Activated T-cell treated with anti-CD3 and anti-CD28 coated beads, Interleukin-2, amount 50 U/mL, for 1 hour (primary cell): ENCODE results near the gene CEP104.

Source experiments
- DNase-seq: peaks from one replicate; pipeline ENCODE4 v3.0.0-alpha.2; 2020

CEP104 gene

DNA sequence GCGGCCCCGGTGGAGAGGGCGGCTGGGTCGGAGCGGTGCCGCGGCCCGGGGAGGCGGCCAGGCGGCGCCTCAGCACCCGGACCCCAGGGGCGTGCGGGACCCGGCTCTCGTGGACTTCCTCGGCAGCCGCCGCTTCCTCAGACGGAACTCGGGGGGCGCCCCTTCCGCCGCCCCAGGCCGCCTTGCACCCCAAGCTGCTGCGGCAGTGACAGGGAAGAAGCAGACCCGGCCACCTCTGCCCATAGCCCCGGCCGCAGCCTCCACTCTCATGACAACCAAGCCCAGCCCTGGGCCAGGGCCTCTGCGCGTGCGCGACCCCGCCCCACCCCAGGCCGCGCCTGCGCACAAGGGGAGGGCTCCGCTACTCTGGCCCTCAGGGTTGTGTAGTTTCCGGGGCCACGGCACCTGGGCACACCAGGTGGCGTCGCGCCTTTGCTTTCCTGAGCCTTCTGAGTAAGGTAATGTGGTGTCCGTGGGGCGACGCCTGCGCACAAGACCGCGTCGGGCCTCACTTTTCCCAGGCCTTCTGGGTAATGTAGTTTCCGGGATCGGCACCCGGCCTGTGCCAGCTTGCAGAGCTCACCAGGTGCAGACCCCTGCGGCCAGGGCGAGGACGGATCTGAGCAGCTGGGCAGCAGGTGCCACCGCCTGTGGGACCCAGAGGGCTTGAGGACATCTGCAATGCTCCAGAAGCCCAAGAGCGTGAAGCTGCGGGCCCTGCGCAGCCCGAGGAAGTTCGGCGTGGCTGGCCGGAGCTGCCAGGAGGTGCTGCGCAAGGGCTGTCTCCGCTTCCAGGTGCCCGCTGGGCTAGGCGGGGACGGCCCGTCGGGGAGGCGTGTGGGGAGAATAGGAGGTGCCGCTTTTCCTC is at the start of gene CEP104, which contains the start of gene DFFB:
TSS of gene CEP104 (minus strand) at position 289 of the 868 bp plus-strand sequence. CDS start 4,804 bp downstream, outside the sequence.
TSS of gene DFFB (plus strand) at position 554 of the 868 bp plus-strand sequence. CDS start at position 682, 128 bp downstream.
- peak; percentile 99 for DNase-seq

GRCh38 chr1:3906672-3907020 is 49.6 kb upstream of the CEP104 start:
- peak; percentile 8 for DNase-seq

- DNase-seq, result peak; percentile 15
These were observed 49.1 kb upstream of the CEP104 start for GRCh38 chr1:3905953-3906671.

- no peak for DNase-seq
These were observed 48.4 kb upstream of the CEP104 start for GRCh38 chr1:3905266-3905952.

GRCh38 chr1:3904843-3905185 is 47.8 kb upstream of the CEP104 start:
- DNase-seq, result no peak

GRCh38 chr1:3904006-3904842 is 47.2 kb upstream of the CEP104 start:
- no peak for DNase-seq

- DNase-seq, result no peak
These were observed 46.4 kb upstream of the CEP104 start for GRCh38 chr1:3903141-3904005.

GRCh38 chr1:3902571-3903091 is 45.6 kb upstream of the CEP104 start:
- peak; percentile 43 for DNase-seq

DNA sequence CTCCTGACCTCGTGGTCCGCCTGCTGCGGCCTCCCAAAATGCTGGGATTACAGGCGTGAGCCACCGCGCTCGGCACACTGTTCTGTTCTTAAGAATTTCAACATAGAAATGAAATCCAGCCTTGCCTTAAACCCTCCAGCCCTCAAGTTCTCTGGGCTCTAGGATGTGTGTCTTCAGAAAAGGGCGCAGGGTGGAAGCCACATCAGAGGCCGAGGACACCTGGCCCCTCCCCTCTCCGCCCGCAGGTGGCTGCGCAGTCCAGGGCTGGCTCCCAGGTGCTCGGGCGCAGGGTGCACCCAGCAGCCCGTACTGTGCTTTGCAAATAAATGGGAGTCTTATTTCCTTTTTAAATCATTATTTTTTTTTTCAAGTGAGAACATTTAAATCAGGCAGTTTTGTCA is 45.1 kb upstream of the CEP104 start:
- peak; percentile 47 for DNase-seq

GRCh38 chr1:3900969-3901529 is 44.0 kb upstream of the CEP104 start:
- DNase-seq, result peak; percentile 77

DNA sequence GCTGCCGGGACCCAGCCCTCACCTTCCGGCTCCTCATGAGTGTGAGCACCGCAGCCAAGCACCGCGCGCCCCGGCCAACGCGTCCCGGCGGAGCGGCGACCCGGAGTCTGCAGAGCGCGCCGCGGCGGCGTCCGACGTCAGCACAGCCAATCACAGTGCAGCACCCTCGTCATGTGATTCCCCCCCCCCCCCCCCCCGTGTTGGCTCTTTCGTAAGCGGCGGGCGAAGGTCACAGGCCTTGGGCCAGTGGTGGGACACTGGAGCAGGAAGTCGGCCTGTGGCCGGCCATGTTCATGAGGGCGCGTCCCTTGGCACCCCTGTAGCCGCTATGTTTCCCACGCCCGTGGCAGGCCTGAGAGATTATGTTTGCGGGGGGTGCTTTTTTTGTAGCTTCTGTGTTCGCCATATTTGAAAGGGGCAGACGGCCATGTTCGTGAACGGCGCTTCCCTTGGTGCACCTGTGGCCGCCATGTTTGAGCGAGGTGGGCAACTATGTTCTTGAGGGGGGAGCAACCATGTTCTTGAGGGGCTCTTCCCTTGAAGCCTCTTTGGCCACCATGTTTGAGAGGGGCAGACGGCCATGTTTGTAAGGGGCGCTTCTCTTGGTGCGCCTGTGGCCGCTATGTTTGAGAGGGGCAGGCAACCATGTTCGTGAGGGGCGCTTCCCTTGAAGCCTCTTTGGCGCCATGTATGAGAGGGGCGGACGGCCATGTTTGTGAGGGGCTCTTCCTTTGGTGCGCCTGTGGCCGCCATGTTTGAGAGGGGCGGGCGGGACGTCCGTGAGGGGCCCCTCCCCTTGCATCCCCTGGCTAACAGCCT is 43.3 kb upstream of the CEP104 start, which contains the start of gene C1orf174:
TSS of gene C1orf174 (minus strand) at position 123 of the 819 bp plus-strand sequence. CDS start at position 37, 86 bp downstream.
- DNase-seq, result peak; percentile 92

- no peak for DNase-seq
These were observed 42.7 kb upstream of the CEP104 start for GRCh38 chr1:3899754-3900149.

DNA sequence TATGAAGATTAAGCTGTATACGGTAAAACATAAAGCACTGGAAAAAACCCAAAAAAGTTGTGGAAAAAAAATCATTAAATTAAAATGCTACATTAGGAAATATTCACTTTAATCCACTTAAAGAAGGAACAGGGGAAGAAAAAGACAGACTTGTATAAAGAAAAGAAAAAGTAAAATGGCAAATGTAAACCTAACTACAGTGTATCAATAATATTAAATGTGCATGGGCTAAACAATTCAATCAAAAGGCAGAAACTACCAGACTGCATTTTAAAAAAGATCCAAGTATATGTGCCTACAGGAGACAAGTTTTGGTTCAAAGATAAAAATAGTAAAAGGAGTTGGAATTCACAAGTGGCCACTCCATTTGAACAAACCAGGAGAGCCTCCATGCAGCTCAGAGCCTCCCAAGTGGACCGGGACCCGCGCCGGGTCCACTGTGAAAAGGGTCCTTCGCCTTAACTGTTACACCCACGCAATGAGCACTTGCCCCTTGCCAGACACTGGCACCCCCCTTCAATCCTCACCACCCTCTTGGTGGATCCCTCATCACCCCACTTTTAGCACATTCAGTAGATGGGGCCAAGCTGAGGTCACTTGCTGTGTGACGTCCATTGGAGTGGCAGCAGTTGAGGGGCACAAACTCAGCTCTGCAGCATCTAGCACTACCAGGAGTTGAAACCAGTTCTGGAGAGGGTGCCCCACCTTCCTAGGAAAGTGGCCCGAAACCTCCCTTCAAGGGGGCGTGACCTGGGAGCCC is 42.2 kb upstream of the CEP104 start:
- no peak for DNase-seq

DNA sequence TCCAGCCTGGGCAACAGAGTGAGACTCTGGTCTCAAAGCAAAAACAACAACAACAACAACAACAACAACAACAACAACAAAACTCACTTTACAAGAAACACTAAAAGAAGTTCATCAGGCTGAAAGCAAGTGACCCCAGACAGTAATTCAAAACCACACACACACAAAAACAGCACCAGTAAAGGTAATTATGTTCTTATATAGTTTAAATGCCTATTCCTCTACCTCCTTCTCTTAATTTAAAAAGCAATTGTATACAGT is 41.4 kb upstream of the CEP104 start:
- no peak for DNase-seq

DNA sequence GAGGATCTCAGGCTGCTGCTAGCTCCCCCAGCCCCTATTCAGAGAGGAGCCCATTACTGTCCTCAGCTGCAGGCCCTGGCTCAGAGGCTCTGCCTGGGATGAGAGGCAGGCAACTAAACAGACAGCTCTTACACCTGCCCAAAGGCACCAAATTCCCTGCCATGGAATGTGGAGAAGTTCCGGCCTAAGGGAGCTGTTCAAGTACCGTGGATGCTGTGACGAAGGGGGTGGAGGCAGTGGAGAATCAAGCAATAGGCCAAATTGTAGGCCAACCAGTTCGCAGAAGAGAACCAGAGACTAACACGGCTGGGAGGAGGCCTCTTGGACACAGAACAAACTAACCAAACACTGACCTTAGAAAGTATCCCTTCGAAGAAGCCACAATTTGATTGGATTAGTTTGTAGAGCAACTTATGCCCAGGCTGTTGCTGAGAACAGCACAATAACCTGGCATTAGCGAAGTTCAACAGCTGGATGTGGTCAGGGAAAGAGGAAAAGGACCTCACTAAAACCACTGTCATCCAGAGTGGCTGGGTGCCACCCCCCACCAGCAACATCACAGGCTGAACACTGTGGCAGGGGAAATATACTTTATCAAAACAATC is 39.5 kb upstream of the CEP104 start:
- DNase-seq, result no peak

- DNase-seq, result no peak
These were observed 38.9 kb upstream of the CEP104 start for GRCh38 chr1:3895951-3896325.

GRCh38 chr1:3895279-3895950 is 38.4 kb upstream of the CEP104 start:
- DNase-seq, result no peak

DNA sequence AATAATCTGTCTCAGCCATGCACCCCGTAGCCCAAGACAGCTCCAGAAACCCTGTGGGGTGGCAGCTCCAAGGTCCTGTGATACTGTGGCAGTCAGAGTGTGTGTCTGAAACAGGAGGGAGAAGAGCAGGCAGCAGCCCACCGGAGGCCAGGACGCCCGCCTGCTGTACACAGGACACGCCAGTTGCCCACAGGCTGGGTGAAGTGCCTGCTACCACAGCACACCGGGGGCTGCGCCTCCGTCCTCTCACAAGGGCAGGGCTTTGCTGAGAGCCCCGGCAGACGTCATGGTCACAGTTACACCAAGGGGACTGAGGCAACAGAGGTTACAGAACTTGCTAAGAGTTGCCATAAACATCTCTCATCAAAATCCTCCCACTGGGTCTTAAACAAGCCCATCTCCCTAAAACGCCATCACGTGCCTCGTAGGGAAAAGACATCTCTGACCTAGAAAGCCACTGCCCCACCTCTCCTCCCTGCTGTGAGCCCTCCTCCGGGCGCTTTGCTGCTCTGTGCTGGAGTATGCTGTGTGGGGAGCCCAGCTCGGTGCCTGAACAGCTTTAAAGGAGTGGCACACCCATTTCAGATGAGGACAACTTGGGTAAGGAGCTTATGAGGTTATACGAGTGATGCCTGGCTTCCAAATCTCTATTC is 37.7 kb upstream of the CEP104 start:
- DNase-seq, result no peak
